Fibroblast of skin of left biceps (primary cell): Measurements from ENCODE around the gene GRM7.

ENCODE experiments used
- DNase-seq, 2 experiments: peaks; one replicate each; pipeline ENCODE4 v3.0.0-alpha.2; 2013; ENCODE audit warnings: low read depth in 2 of 2

GRM7 gene

GRCh38 chr3:7503431-7503830 lies 642.5 kb downstream of the GRM7 start:
- DNase-seq, result no peak

GRCh38 chr3:7504886-7505775 lies 644.2 kb downstream of the GRM7 start:
- DNase-seq, result peak; percentile 15 to 22

GRCh38 chr3:7506606-7507180 lies 645.8 kb downstream of the GRM7 start:
- no peak for DNase-seq

- DNase-seq, result no peak
These were observed 647.9 kb downstream of the GRM7 start for GRCh38 chr3:7508821-7509220.

- DNase-seq, result no peak
These were observed 651.1 kb downstream of the GRM7 start for GRCh38 chr3:7512048-7512447.

- DNase-seq, result no peak
These were observed 657.1 kb downstream of the GRM7 start for GRCh38 chr3:7518026-7518425.

- no peak for DNase-seq
These were observed 657.5 kb downstream of the GRM7 start for GRCh38 chr3:7518456-7518855.

GRCh38 chr3:7520059-7520458 lies 659.1 kb downstream of the GRM7 start:
- DNase-seq, result no peak

- no peak for DNase-seq
These were observed 659.7 kb downstream of the GRM7 start for GRCh38 chr3:7520593-7520992.

GRCh38 chr3:7536510-7536909 lies 675.6 kb downstream of the GRM7 start:
- DNase-seq, result no peak

GRCh38 chr3:7536921-7537320 lies 676.0 kb downstream of the GRM7 start:
- DNase-seq, result no peak

GRCh38 chr3:7543294-7543880 lies 682.5 kb downstream of the GRM7 start:
- no peak for DNase-seq

GRCh38 chr3:7545334-7545733 lies 684.4 kb downstream of the GRM7 start:
- DNase-seq, result no peak

GRCh38 chr3:7546253-7546652 lies 685.3 kb downstream of the GRM7 start:
- no peak for DNase-seq

- no peak for DNase-seq
These were observed 686.9 kb downstream of the GRM7 start for GRCh38 chr3:7547826-7548225.

GRCh38 chr3:7562892-7563291 lies 702.0 kb downstream of the GRM7 start:
- DNase-seq, result no peak

- DNase-seq, result no peak
These were observed 704.7 kb downstream of the GRM7 start for GRCh38 chr3:7565574-7565973.

GRCh38 chr3:7567160-7567559 lies 706.2 kb downstream of the GRM7 start:
- no peak for DNase-seq

GRCh38 chr3:7568526-7569184 lies 707.7 kb downstream of the GRM7 start:
- no peak for DNase-seq

- DNase-seq, result no peak
These were observed 712.4 kb downstream of the GRM7 start for GRCh38 chr3:7573330-7573729.

GRCh38 chr3:7574435-7574834 lies 713.5 kb downstream of the GRM7 start:
- no peak for DNase-seq

- DNase-seq, result no peak
These were observed 715.2 kb downstream of the GRM7 start for GRCh38 chr3:7576071-7576470.

- DNase-seq, result no peak
These were observed 715.6 kb downstream of the GRM7 start for GRCh38 chr3:7576506-7576905.
